H9 (cell line): ENCODE data around the gene PTPRQ. TPM values are rescaled to one million over a fixed set of nuclear protein-coding genes. Genes with fewer than 3 reads are reported as not detected.
"Not testable (repeated sequence)": the region's sequence is repeated elsewhere in the genome, so short reads cannot be mapped to it uniquely, and the experiment has no call there.

Experiments used
- DNase-seq: peaks from one replicate; pipeline ENCODE4 v3.0.0-alpha.2; 2017
- H2AFZ ChIP-seq: one replicate; pipeline ENCODE4 v1.6.1; 2013; ENCODE audit warnings: mild to moderate bottlenecking, low read length, control low read depth, moderate library complexity
- H2AK5ac ChIP-seq: 2 replicates; pipeline ENCODE4 v1.6.1; 2013; ENCODE audit warnings: low read length, control low read depth, mixed read lengths; ENCODE audit not compliant: insufficient read length
- H2BK120ac ChIP-seq: one replicate; pipeline ENCODE4 v1.6.1; 2013; ENCODE audit warnings: low read depth, mild to moderate bottlenecking, low read length, control low read depth, inconsistent platforms; ENCODE audit not compliant: poor library complexity, severe bottlenecking
- H2BK12ac ChIP-seq: 2 replicates; pipeline ENCODE4 v1.6.1; 2013; ENCODE audit warnings: low read length, control low read depth, mixed read lengths, low read depth; ENCODE audit not compliant: insufficient read length
- H2BK15ac ChIP-seq: 2 replicates; pipeline ENCODE4 v1.6.1; 2013; ENCODE audit warnings: low read depth, low read length, control low read depth
- H2BK20ac ChIP-seq: one replicate; pipeline ENCODE4 v1.6.1; 2013; ENCODE audit warnings: low read depth, mild to moderate bottlenecking, low read length, control low read depth, inconsistent platforms; ENCODE audit not compliant: poor library complexity, severe bottlenecking
- H2BK5ac ChIP-seq: 2 replicates; pipeline ENCODE4 v1.6.1; 2013; ENCODE audit warnings: low read length, control low read depth, mixed read lengths; ENCODE audit not compliant: insufficient read length
- H3K14ac ChIP-seq: 2 replicates; pipeline ENCODE4 v1.6.1; 2013; ENCODE audit warnings: low read length, control low read depth; ENCODE audit not compliant: insufficient read depth
- H3K18ac ChIP-seq: 2 replicates; pipeline ENCODE4 v1.6.1; 2013; ENCODE audit warnings: low read depth, mild to moderate bottlenecking, mixed read lengths, low read length, control low read depth; ENCODE audit not compliant: insufficient read length
- H3K23ac ChIP-seq: 2 replicates; pipeline ENCODE4 v1.6.1; 2013; ENCODE audit warnings: low read length, control low read depth, mixed read lengths, low read depth; ENCODE audit not compliant: insufficient read length
- H3K23me2 ChIP-seq: 2 replicates; pipeline ENCODE4 v1.6.1; 2013; ENCODE audit warnings: low read depth, mild to moderate bottlenecking, mixed read lengths, low read length, control low read depth; ENCODE audit not compliant: insufficient read length, poor library complexity, severe bottlenecking
- H3K27ac ChIP-seq: 2 replicates; pipeline ENCODE4 v1.5.1; 2013; ENCODE audit warnings: low read length, control low read depth, mixed read lengths, low read depth; ENCODE audit not compliant: insufficient read length
- H3K27me3 ChIP-seq: 2 replicates; pipeline ENCODE4 v1.6.1; 2013; ENCODE audit warnings: low read length, control low read depth, inconsistent platforms; ENCODE audit not compliant: insufficient read depth
- H3K4ac ChIP-seq: 2 replicates; pipeline ENCODE4 v1.6.1; 2013; ENCODE audit warnings: low read depth, mild to moderate bottlenecking, control low read depth, inconsistent platforms, low read length, moderate library complexity
- H3K4me1 ChIP-seq: 2 replicates; pipeline ENCODE4 v1.6.1; 2013; ENCODE audit warnings: low read length, control low read depth, inconsistent platforms; ENCODE audit not compliant: insufficient read depth
- H3K4me2 ChIP-seq: 2 replicates; pipeline ENCODE4 v1.6.1; 2013; ENCODE audit warnings: low read length, control low read depth, mixed read lengths; ENCODE audit not compliant: insufficient read length, insufficient read depth
- H3K56ac ChIP-seq: 2 replicates; pipeline ENCODE4 v1.6.1; 2013; ENCODE audit warnings: low read depth, mild to moderate bottlenecking, mixed read lengths, low read length, control low read depth; ENCODE audit not compliant: insufficient read length
- H3K79me1 ChIP-seq: 2 replicates; pipeline ENCODE4 v1.6.1; 2013; ENCODE audit warnings: low read depth, mild to moderate bottlenecking, moderate library complexity, low read length, control low read depth, inconsistent platforms; ENCODE audit not compliant: insufficient read depth, poor library complexity, severe bottlenecking
- H3K79me2 ChIP-seq: 2 replicates; pipeline ENCODE4 v1.6.1; 2013; ENCODE audit warnings: low read length, control low read depth, inconsistent platforms; ENCODE audit not compliant: insufficient read depth
- H3K9ac ChIP-seq: 2 replicates; pipeline ENCODE4 v1.6.1; 2013; ENCODE audit warnings: low read length, control low read depth, mixed read lengths; ENCODE audit not compliant: insufficient read length; ENCODE audit errors: extremely low read depth
- H3K9me3 ChIP-seq: one replicate; pipeline ENCODE4 v1.6.1; 2013; ENCODE audit warnings: low read depth, low read length, inconsistent platforms; ENCODE audit not compliant: control insufficient read depth
- H3T11ph ChIP-seq: one replicate; pipeline ENCODE4 v1.6.1; 2013; ENCODE audit warnings: mild to moderate bottlenecking, low read length, control low read depth, inconsistent platforms
- H4K20me1 ChIP-seq: one replicate; pipeline ENCODE4 v1.6.1; 2013; ENCODE audit not compliant: control insufficient read depth, insufficient read length, insufficient read depth
- H4K5ac ChIP-seq: 2 replicates; pipeline ENCODE4 v1.6.1; 2013; ENCODE audit warnings: low read depth, mild to moderate bottlenecking, mixed read lengths, low read length, control low read depth; ENCODE audit not compliant: insufficient read length
- H4K8ac ChIP-seq: replicated peaks from 2 replicates; pipeline ENCODE4 v1.6.1; 2013; ENCODE audit warnings: low read length, control low read depth, mixed read lengths, low read depth; ENCODE audit not compliant: insufficient read length
- H4K91ac ChIP-seq: 2 replicates; pipeline ENCODE4 v1.6.1; 2013; ENCODE audit warnings: low read depth, mild to moderate bottlenecking, moderate library complexity, mixed read lengths, low read length, control low read depth; ENCODE audit not compliant: insufficient read length
- H3K27ac Mint-ChIP-seq, 3 experiments: 2 replicates in 2 of 3; 3 replicates in 1 of 3; pipeline ENCODE4 v1.8.0; 2020 to 2021; ENCODE audit warnings: mixed read lengths in 3 of 3, mild to moderate bottlenecking in 1 of 3, moderate library complexity in 1 of 3
- H3K27me3 Mint-ChIP-seq: 2 replicates; pipeline ENCODE4 v1.8.0; 2021; ENCODE audit warnings: low read depth, mild to moderate bottlenecking, moderate library complexity, mixed read lengths
- H3K36me3 Mint-ChIP-seq, 3 experiments: 2 replicates in 2 of 3; 3 replicates in 1 of 3; pipeline ENCODE4 v1.8.0; 2020 to 2021; ENCODE audit warnings: low read depth in 3 of 3, mixed read lengths in 3 of 3; ENCODE audit not compliant: insufficient read depth in 1 of 3
- H3K4me1 Mint-ChIP-seq, 2 experiments: 2 replicates each; pipeline ENCODE4 v1.8.0; 2020; ENCODE audit warnings: mixed read lengths in 2 of 2
- H3K4me3 Mint-ChIP-seq, 2 experiments: 2 replicates in 1 of 2; 3 replicates in 1 of 2; pipeline ENCODE4 v1.8.0; 2020 to 2021; ENCODE audit warnings: mild to moderate bottlenecking in 2 of 2, mixed read lengths in 2 of 2, moderate library complexity in 1 of 2
- H3K9me3 Mint-ChIP-seq, 2 experiments: 2 replicates in 1 of 2; 3 replicates in 1 of 2; pipeline ENCODE4 v1.8.0; 2020; ENCODE audit warnings: mild to moderate bottlenecking in 2 of 2, mixed read lengths in 2 of 2, moderate library complexity in 1 of 2
- CTCF ChIP-seq: fragments of 200-600 bp; sonication (generic); conservative IDR thresholded peaks from 3 replicates; pipeline ENCODE4 v1.8.0; 2021; ENCODE audit warnings: antibody characterized with exemption, mild to moderate bottlenecking
- WGBS: extraction: QIAGEN DNeasy Blood & Tissue Kit; methylation state at CpG from one replicate; pipeline ENCODE4 v1.1.7; 2013; ENCODE audit warnings: missing lambda C conversion rate, low lambda C conversion rate, mixed read lengths; ENCODE audit not compliant: insufficient read length; ENCODE audit errors: extremely low coverage; 5-methylcytosine and 5-hydroxymethylcytosine counted together
- total RNA-seq: library from RNA; stranded (reverse); gene quantifications from 2 replicates; pipeline ENCODE4 v1.2.1, GENCODE V29; 2021

Gene PTPRQ
- total RNA-seq, 1 experiment from 2014 or later, result not detected

GRCh38 chr12:80460972-80461371, 16.9 kb downstream of the PTPRQ start:
- no peaks in the 10 kb centered on the region for H3K79me1 ChIP-seq
- H3K18ac ChIP-seq, result no peak overlapping the region
- Mint-ChIP-seq H3K27me3 (no peaks in the 10 kb centered on the region), H3K4me1 (no peaks in the 10 kb centered on the region), H3K27ac (no peak overlapping the region), H3K9me3 (0 out of 5 replicates have a peak, but pooled peaks cover 0 to 5% of the 10 kb centered on the region in 2 experiments), H3K36me3 (peaks cover 0 to 6% (median 2%) of the 10 kb centered on the region in 3 experiments; a peak in 2 of 7 replicates), H3K4me3 (no peak overlapping the region)
- no peaks in the 10 kb centered on the region for H3K27me3 ChIP-seq
- DNase-seq, result no peak
- no peak overlapping the region for H4K91ac ChIP-seq
- H2AK5ac ChIP-seq, result no peak overlapping the region
- WGBS, result no CpG with 5 or more reads among the region's 4 CpGs
- H3K9ac ChIP-seq, result no peak overlapping the region
- H4K8ac ChIP-seq, result no peak overlapping the region
- no peak overlapping the region for H2BK15ac ChIP-seq
- H4K5ac ChIP-seq, result no peak overlapping the region
- H3K4me2 ChIP-seq, result no peak overlapping the region
- H3K23ac ChIP-seq, result no peak overlapping the region
- H3K79me2 ChIP-seq, result no peaks in the 10 kb centered on the region
- no peaks in the 10 kb centered on the region for H3K9me3 ChIP-seq
- no peak overlapping the region for H2BK120ac ChIP-seq
- H2BK20ac ChIP-seq, result no peak overlapping the region
- no peak for TF ChIP-seq CTCF
- H3K14ac ChIP-seq, result no peak overlapping the region
- no peaks in the 10 kb centered on the region for H4K20me1 ChIP-seq
- no peak overlapping the region for H2BK5ac ChIP-seq
- H3T11ph ChIP-seq, result no peak overlapping the region
- no peak overlapping the region for H2BK12ac ChIP-seq
- no peak overlapping the region for H3K56ac ChIP-seq
- no peaks in the 10 kb centered on the region for H3K23me2 ChIP-seq
- H3K27ac ChIP-seq, result no peak overlapping the region
- no peaks in the 10 kb centered on the region for H3K4me1 ChIP-seq
- H2AFZ ChIP-seq, result no peak overlapping the region
- no peak overlapping the region for H3K4ac ChIP-seq

GRCh38 chr12:80461851-80462250, 17.8 kb downstream of the PTPRQ start:
- not testable (repeated sequence) for H3K4me2 ChIP-seq, H3K27ac ChIP-seq, H3K4me3 Mint-ChIP-seq, H3K4ac ChIP-seq, H2BK5ac ChIP-seq, H3T11ph ChIP-seq, H3K9me3 ChIP-seq, H2AK5ac ChIP-seq, H4K20me1 ChIP-seq, H3K14ac ChIP-seq, H2BK20ac ChIP-seq, H2BK120ac ChIP-seq, DNase-seq, H3K18ac ChIP-seq, H3K79me1 ChIP-seq, H3K4me1 ChIP-seq, H3K36me3 Mint-ChIP-seq, H3K27ac Mint-ChIP-seq, H3K4me1 Mint-ChIP-seq, H4K91ac ChIP-seq, H3K56ac ChIP-seq, H3K79me2 ChIP-seq, H4K5ac ChIP-seq, H4K8ac ChIP-seq, H3K27me3 Mint-ChIP-seq, H2BK12ac ChIP-seq, H3K23me2 ChIP-seq, H3K23ac ChIP-seq, H3K9ac ChIP-seq, H2AFZ ChIP-seq, H3K9me3 Mint-ChIP-seq, H2BK15ac ChIP-seq, H3K27me3 ChIP-seq
- no CpG with 5 or more reads among the region's 18 CpGs for WGBS
